Skeletal muscle tissue (tissue), 4 donors: Measurements from ENCODE around the gene PRSS27. TPM values are rescaled to one million over a fixed set of nuclear protein-coding genes. Genes with fewer than 3 reads are reported as not detected.
A peak's percentile ranks its signal among the peaks of the same experiment; 100 is the strongest.
"Not testable (repeated sequence)": the region's sequence is repeated elsewhere in the genome, so short reads cannot be mapped to it uniquely, and the experiment has no call there.

ENCODE experiments used
- H3K27ac ChIP-seq: one replicate; pipeline ENCODE4 v1.7.0; 2013; ENCODE audit warnings: mild to moderate bottlenecking, low read depth, low read length, inconsistent platforms
- H3K27me3 ChIP-seq, 3 donors: one replicate each; pipeline ENCODE4 v1.7.0; 2013; ENCODE audit warnings: low read length in 3 of 3; ENCODE audit not compliant: control insufficient read depth in 3 of 3, insufficient read depth in 3 of 3
- H3K36me3 ChIP-seq, 3 donors: one replicate each; pipeline ENCODE4 v1.7.0; 2013; ENCODE audit warnings: low read length in 3 of 3; ENCODE audit not compliant: control insufficient read depth in 3 of 3, insufficient read depth in 3 of 3
- H3K4me1 ChIP-seq, 3 donors: one replicate each; pipeline ENCODE4 v1.7.0; 2013; ENCODE audit warnings: low read length in 3 of 3, mild to moderate bottlenecking in 3 of 3; ENCODE audit not compliant: control insufficient read depth in 3 of 3, insufficient read depth in 3 of 3
- H3K4me3 ChIP-seq, 3 donors: one replicate each; pipeline ENCODE4 v1.7.0; 2013; ENCODE audit warnings: low read length in 3 of 3
- H3K9ac ChIP-seq, 3 donors: one replicate each; pipeline ENCODE4 v1.7.0; 2013; ENCODE audit warnings: low read length in 3 of 3, mild to moderate bottlenecking in 3 of 3, moderate library complexity in 2 of 3, low read depth in 1 of 3
- H3K9me3 ChIP-seq, 3 donors: one replicate each; pipeline ENCODE4 v1.7.0; 2013; ENCODE audit warnings: low read length in 3 of 3; ENCODE audit not compliant: control insufficient read depth in 3 of 3
- total RNA-seq: library from RNA; depleted of rRNA; stranded (reverse); fragments of >200 nt; gene quantifications from one replicate; pipeline ENCODE4 v1.2.3, GENCODE V29; 2014
- donor health status: Osteomylitis.

The PRSS27 gene
- total RNA-seq, 1 donor from 2014 or later: not detected

- H3K27ac ChIP-seq, H3K9me3 ChIP-seq, H3K4me3 ChIP-seq, H3K36me3 ChIP-seq, H3K27me3 ChIP-seq, H3K9ac ChIP-seq: not testable (repeated sequence)
- peaks cover 17 to 23% (median 18%) of the 10 kb centered on the region in 3 donors for H3K4me1 ChIP-seq
These were observed 41.6 kb downstream of the PRSS27 start for GRCh38 chr16:2678206-2678965.

DNA sequence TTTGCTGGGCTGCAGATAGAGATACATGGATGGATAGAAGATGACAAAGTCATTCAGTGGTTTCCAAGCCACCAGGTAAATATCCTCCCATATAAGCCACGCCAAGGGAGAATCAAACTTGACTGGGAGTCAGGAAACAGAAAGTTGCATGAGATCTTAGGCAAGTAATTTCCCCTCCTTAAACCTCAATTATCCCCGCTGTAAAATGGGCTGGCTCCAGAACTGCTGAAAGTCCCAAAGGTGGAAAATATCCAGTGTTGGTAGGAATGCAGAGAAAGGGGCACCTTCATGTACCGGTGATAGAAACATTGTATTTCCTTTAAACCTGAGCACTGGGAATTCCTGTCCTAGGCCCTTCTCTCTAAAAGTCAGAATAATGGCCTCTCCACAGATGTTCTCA, 43.1 kb downstream of the PRSS27 start:
- H3K36me3 ChIP-seq, H3K4me3 ChIP-seq, H3K9ac ChIP-seq, H3K9me3 ChIP-seq, H3K27me3 ChIP-seq: not testable (repeated sequence)
- Histone ChIP-seq H3K27ac (peak overlapping the region; percentile 30), H3K4me1 (peaks cover 15 to 22% (median 18%) of the 10 kb centered on the region in 3 donors)

DNA sequence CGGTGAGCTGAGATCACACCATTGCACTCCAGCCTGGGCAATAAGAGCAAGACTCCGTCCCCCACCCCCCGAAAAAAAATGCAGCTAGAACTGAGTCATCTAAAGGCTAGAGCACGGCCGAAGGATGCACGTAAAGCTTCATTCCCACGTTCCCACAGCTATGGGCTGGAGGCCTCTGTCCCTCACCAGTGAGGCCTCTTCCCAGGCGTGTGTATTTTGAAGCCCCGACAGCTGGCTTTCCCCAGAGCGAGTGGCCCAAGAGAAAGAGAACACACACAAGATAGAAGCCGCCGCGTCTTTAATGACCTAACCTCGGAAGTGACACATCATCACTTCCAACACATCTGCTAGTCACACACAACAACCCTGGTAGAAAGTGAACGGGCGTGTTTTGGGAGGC, 44.3 kb downstream of the PRSS27 start:
- Histone ChIP-seq H3K4me1 (peaks cover 18 to 22% (median 19%) of the 10 kb centered on the region in 3 donors), H3K27ac (no peak overlapping the region), H3K27me3 (no peaks in the 10 kb centered on the region), H3K9me3 (no peaks in the 10 kb centered on the region), H3K4me3 (no peak overlapping the region), H3K36me3 (peaks cover 0 to 2% (median 0%) of the 10 kb centered on the region in 3 donors), H3K9ac (no peak overlapping the region)

DNA sequence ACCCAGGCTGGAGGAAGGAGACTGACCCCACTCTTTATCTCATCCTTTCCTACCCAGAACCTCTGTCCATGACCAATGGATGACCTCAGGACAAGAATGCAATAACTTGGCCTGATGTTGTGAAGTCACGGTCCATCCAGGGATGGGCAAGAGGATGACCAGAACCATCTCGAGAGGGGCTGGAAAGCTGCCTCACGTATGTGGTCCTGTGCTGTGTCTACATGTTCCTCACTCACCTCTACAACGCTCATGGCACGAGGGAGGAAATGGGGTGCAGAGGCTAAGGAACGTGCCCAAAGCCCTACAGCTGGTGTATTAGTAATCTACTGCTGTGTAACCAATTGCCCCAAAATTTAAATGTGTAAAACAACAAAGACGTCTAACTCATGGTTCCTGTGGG, 45.0 kb downstream of the PRSS27 start:
- Histone ChIP-seq H3K27me3 (no peaks in the 10 kb centered on the region), H3K27ac (no peak overlapping the region), H3K9ac (no peak overlapping the region), H3K9me3 (no peaks in the 10 kb centered on the region), H3K4me3 (no peak overlapping the region), H3K36me3 (peaks cover 0 to 2% (median 0%) of the 10 kb centered on the region in 3 donors), H3K4me1 (peaks cover 15 to 22% (median 19%) of the 10 kb centered on the region in 3 donors)

DNA sequence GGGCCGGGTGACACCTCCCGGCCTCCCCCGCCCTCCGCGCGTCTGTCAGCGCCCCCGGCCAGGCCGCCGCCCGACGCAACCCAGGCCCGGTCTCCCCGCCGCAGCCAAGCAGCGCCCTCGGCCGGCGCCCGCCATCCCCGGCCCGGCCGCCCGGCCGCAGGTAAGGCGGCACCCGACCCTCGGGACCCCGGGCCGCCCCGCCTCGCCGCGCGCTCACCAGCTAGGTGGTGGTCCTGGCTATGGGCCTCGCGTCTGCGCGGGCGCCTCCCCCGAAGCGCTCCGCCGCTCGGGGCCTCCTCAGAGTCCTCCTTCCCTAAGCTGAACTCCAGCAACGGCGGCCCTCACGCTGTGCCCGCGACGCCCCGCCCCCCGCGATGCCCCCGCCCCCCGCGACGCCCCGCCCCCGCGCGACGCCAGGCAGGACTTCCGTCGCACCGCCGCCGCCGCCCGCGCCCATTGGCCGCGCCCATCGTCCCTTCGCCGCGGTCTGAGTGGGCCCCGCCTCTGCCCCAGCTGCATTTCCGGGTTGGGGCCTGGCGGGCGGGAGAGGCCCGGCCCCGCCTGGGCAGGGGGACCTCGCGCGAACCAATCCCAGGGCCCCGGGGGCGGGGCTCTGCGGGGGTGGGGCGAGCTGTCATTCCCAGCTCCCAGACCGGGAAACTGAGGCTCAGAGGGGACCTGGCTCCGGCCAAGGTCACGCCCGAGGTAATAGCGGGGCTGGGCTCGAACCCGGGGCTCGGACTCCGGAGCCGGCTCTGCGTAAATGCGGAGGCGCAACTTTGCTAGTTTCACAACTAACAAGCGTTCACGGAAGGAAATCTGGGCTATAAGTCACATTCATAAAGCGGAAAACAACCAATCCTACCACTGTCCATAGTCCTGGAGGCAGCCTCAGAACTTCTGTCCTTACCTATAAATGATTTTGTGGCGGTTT, 46.7 kb downstream of the PRSS27 start:
- peak overlapping the region; percentile 73 to 89 (median 75) for H3K9ac ChIP-seq
- H3K4me1 ChIP-seq: peaks cover 12 to 22% (median 21%) of the 10 kb centered on the region in 3 donors
- no peaks in the 10 kb centered on the region for H3K9me3 ChIP-seq
- peaks cover 0 to 2% (median 2%) of the 10 kb centered on the region in 3 donors for H3K36me3 ChIP-seq
- no peaks in the 10 kb centered on the region for H3K27me3 ChIP-seq
- peak overlapping the region; percentile 76 to 88 (median 86) for H3K4me3 ChIP-seq
- peak overlapping the region; percentile 46 for H3K27ac ChIP-seq

- no peaks in the 10 kb centered on the region for H3K27me3 ChIP-seq
- H3K9me3 ChIP-seq: no peaks in the 10 kb centered on the region
- H3K27ac ChIP-seq: no peak overlapping the region
- H3K9ac ChIP-seq: peak overlapping the region in 2 of 3 donors; percentile 43 to 79
- peaks cover 0 to 10% (median 2%) of the 10 kb centered on the region in 3 donors for H3K36me3 ChIP-seq
- H3K4me1 ChIP-seq: peaks cover 12 to 18% (median 15%) of the 10 kb centered on the region in 3 donors
- peak overlapping the region in 1 of 3 donors; percentile 7 for H3K4me3 ChIP-seq
These were observed 48.3 kb downstream of the PRSS27 start for GRCh38 chr16:2671741-2672140.

DNA sequence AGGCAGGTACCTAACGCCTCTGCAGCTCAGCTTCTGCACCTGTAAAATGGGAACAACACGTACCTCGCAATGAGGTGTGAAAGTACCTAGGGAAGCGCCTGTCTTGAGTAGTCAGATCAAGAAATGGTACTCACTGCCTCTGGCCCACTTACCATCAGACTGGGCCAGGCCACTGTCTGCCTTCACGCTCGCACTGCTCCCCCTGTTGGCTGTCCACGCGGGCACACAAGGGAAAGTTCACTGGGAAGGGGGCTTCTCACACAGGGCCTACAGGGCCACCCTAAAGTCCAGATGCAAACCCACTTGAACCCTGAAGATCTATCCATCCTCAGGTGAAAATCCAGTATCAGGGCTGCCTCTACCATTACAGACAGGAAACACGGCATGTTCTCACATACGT, 48.8 kb downstream of the PRSS27 start:
- H3K4me3 ChIP-seq, H3K27ac ChIP-seq, H3K9me3 ChIP-seq: not testable (repeated sequence)

GRCh38 chr16:2670017-2670416, 50.0 kb downstream of the PRSS27 start:
- H3K9ac ChIP-seq: peak overlapping the region in 1 of 3 donors; percentile 32
- H3K36me3 ChIP-seq: peaks cover 2 to 16% (median 3%) of the 10 kb centered on the region in 3 donors
- H3K27me3 ChIP-seq, H3K4me3 ChIP-seq, H3K9me3 ChIP-seq, H3K27ac ChIP-seq: not testable (repeated sequence)
- H3K4me1 ChIP-seq: peaks cover 12 to 18% (median 15%) of the 10 kb centered on the region in 3 donors

More for the DNA sequence above, 48.8 kb downstream of the PRSS27 start:
- not testable (repeated sequence) for H3K9ac ChIP-seq, H3K27me3 ChIP-seq
- Histone ChIP-seq H3K36me3 (peaks cover 2 to 10% (median 3%) of the 10 kb centered on the region in 3 donors), H3K4me1 (peaks cover 12 to 18% (median 15%) of the 10 kb centered on the region in 3 donors)

GRCh38 chr16:2669587-2669986, 50.4 kb downstream of the PRSS27 start:
- H3K9me3 ChIP-seq, H3K4me3 ChIP-seq, H3K27me3 ChIP-seq, H3K27ac ChIP-seq: not testable (repeated sequence)
- Histone ChIP-seq H3K9ac (peak overlapping the region in 1 of 3 donors; percentile 32), H3K36me3 (peaks cover 2 to 18% (median 3%) of the 10 kb centered on the region in 3 donors), H3K4me1 (peaks cover 12 to 18% (median 15%) of the 10 kb centered on the region in 3 donors)
